HG03378 (cell line): ENCODE data around the gene ZMYND10.

Experiments used
- ATAC-seq: cut with Tn5 transposase; IDR thresholded peaks from one replicate; pipeline ENCODE4 v1.9.1; 2021; ENCODE audit warnings: mild to moderate bottlenecking, moderate library complexity; ENCODE audit not compliant: unreplicated experiment

ZMYND10 gene

GRCh38 chr3:50345586-50346234 is at the start of gene ZMYND10:
Gene ZMYND10 (minus strand): TSS chr3:50345732. CDS start chr3:50345579, 153 bp downstream.
- no peak for ATAC-seq

DNA sequence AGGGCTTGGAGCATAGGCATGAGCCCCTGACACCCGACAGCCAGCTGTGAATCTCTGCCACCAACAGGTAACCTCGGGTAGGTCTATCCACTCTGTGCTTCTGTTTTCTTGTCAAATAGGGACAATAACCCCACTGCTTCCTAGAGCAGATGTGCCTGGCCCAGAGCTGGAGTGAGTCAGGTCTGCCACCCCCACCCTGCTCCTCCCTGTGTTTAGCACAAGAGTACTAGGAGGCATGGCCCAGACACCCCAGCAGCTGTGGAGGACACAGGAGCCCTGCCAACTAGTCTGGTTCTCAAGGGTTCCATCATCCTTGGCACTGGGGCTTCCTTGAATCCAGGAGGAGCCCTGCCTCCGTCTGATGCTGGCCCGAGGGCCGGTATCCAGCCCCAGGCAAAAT is 47.5 kb upstream of the ZMYND10 start:
- no peak for ATAC-seq

GRCh38 chr3:50392101-50392715 is 46.7 kb upstream of the ZMYND10 start:
- ATAC-seq: no peak

GRCh38 chr3:50390508-50391224 is 45.1 kb upstream of the ZMYND10 start:
- ATAC-seq: no peak

- ATAC-seq: no peak
These were observed 43.9 kb upstream of the ZMYND10 start for GRCh38 chr3:50389414-50389767.

- no peak for ATAC-seq
These were observed 43.3 kb upstream of the ZMYND10 start for GRCh38 chr3:50388720-50389413.

GRCh38 chr3:50388016-50388719 is 42.6 kb upstream of the ZMYND10 start:
- ATAC-seq: no peak

- no peak for ATAC-seq
These were observed 40.2 kb upstream of the ZMYND10 start for GRCh38 chr3:50385754-50386153.

- no peak for ATAC-seq
These were observed 38.2 kb upstream of the ZMYND10 start for GRCh38 chr3:50383750-50384149.

- ATAC-seq: no peak
These were observed 37.2 kb upstream of the ZMYND10 start for GRCh38 chr3:50382722-50383121.

- ATAC-seq: no peak
These were observed 35.9 kb upstream of the ZMYND10 start for GRCh38 chr3:50381383-50381782.

DNA sequence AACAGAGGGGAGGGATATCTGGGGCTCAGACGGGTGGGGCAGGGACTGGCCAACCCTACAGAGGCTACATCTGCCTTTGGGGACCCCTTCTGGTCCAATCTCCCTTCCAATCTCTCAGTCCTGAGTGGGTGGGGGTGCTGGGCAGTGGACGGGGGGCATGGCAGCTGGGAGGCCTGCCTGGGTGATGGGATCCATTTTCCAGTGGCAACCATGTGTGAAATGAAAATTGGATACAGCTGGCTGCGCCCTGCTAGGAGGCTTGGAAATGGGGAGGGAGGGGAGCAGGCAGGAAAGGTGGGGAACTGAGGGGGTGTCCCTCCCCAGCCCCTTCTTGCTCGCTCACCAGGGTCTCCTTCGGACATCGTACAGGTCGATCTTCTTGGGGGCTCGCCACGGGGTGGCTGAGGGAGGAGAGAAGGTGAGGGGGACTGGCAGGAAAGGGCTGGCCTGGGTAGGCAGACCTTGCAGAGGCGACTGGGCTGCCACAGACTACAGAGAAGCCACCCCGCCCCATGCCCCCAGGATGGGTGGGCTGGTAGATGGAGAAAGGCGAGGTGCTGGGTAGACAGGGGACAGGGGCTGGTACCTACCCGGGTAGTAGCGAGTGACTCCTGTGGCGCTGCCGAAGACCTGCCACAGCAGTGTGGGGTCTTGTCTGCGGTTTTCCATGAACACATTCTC is 35.0 kb upstream of the ZMYND10 start:
- no peak for ATAC-seq

- ATAC-seq: no peak
These were observed 33.2 kb upstream of the ZMYND10 start for GRCh38 chr3:50378757-50379156.

- no peak for ATAC-seq
These were observed 32.5 kb upstream of the ZMYND10 start for GRCh38 chr3:50378024-50378423.

DNA sequence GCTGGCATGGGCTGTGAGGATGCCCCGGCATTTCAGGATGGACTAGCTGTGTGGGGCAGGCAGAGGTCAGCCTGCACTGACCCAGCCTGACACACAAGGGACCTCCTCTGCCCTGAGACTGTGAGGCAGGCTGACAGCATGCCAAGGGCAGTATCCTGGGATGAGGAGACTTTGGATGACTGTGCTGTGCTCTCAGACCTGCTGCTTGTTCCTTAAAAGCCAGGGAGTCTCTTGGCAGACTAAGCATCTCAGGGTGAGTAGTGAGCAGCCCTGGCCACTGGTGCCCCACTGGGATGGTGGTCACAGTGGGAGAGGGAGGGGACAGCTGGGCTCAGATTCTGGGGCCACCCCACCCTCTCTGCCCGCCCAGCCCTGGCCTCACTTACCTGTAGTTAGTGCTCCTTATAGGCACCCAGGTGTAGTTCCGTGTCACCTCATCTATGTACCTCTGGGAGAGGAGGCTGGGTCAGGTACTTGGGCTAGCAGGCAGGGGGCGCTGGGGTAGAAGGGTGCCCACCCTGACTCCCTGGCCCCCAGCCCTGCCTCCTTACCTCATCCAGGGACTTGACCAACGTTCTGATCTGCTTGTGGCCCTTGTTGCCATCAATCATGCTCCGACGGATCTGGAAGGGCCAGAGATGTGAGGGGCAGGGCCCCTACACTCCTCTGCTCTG is 29.9 kb upstream of the ZMYND10 start:
- ATAC-seq: no peak

- ATAC-seq: no peak
These were observed 29.1 kb upstream of the ZMYND10 start for GRCh38 chr3:50374363-50375257.

DNA sequence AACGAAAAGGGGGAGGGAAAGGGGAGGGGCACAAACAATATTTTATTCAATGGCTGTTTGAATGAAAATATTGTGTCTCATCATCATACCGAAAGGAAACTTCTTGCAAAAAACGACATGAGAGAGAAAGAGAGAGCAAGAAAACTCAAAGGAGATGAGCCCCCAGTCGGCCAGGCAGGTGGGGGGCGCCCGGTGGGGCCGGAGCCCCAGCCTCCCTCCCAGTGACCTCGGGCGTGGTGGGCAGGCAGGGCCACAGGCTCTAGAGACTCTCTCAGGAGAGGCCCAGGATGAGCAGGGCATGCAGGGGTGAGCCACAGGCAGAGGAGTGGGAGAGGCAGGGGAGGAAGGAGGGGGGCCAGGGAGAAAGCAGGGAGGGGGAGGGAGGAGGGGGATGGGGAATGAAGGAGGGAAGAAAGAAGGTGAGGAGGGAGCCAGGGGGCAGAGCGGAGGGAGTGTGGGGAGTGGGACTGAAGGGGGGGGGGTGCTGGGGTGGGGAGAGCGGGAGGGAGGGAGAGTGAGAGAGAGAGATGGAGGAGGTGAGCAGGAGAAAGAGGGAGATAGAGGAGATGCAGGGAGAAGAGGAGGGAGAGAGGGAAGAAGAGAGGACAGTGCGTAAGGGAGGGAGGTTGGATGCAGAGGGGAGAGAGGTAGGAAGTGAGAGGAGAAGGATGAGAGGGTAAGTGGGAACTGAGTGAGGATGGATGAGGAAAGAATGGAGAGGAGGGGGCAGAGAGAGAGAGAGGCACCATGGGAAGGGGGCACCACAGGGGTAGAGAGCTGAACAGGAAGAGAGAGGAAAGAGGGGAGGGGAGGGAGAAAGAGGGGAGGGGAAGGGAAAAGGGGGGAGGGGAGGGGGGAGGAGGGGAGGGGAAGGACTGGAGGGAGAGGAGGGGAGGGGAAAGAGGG is 27.9 kb upstream of the ZMYND10 start:
- ATAC-seq: no peak

DNA sequence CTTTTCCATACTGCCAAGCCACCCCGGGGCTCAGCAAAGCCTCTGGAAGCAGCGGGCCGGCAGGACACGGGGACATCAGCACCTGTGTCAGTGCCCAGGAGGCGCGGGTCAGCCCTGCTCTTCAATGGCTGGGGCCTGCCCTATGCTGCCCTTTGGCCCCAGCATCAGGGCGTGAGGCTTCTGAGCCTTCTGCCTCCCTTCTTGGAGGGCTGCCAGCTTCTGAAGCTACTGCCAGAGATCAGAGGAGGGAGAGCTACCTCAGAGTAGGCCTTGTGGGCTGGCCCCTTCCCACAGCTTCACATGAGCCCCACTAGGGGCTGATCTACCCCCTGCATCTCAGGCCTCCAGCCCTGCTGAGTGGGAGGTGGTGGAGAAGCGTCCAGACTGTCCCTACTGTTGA is 26.8 kb upstream of the ZMYND10 start:
- ATAC-seq: no peak
